Activated CD8-positive, alpha-beta T cell treated with anti-CD3 and anti-CD28 coated beads, Interleukin-2, amount 10 ng/mL, durations not matched to agents 7 days and 5 days (primary cell): ENCODE results near the gene CRTAP. TPM values are rescaled to one million over a fixed set of nuclear protein-coding genes. Genes with fewer than 3 reads are reported as not detected.

ENCODE experiments used
- ATAC-seq: fragments of 150-1000 bp; cut with Tn5 transposase; one replicate; pipeline ENCODE4 v1.10.0; 2021; ENCODE audit warnings: moderate library complexity
- CTCF ChIA-PET: fragments of 350-600 bp; sonication (Branson Sonifier 250); formaldehyde crosslinking; loops from one replicate; lab custom pipeline; 2021; ENCODE audit warnings: antibody characterized with exemption; lab: Charles Lee
- POLR2A ChIA-PET: fragments of 350-600 bp; sonication (Branson Sonifier 250); formaldehyde crosslinking; loops from one replicate; lab custom pipeline; 2021; ENCODE audit warnings: antibody characterized with exemption; lab: Charles Lee
- DNase-seq: peaks from one replicate; pipeline ENCODE4 v3.0.0-alpha.2; 2020
- H3K27ac Mint-ChIP-seq: one replicate; pipeline ENCODE4 v1.8.0; 2021; ENCODE audit warnings: mild to moderate bottlenecking, mixed read lengths
- H3K27me3 Mint-ChIP-seq: one replicate; pipeline ENCODE4 v1.8.0; 2021; ENCODE audit warnings: low read depth, mixed read lengths
- H3K36me3 Mint-ChIP-seq: one replicate; pipeline ENCODE4 v1.8.0; 2021; ENCODE audit warnings: low read depth, mixed read lengths
- H3K4me1 Mint-ChIP-seq: one replicate; pipeline ENCODE4 v1.8.0; 2021; ENCODE audit warnings: low read depth, mixed read lengths
- H3K4me3 Mint-ChIP-seq: one replicate; pipeline ENCODE4 v1.8.0; 2021; ENCODE audit warnings: mild to moderate bottlenecking, mixed read lengths
- H3K9me3 Mint-ChIP-seq: one replicate; pipeline ENCODE4 v1.8.0; 2022; ENCODE audit warnings: mixed read lengths; ENCODE audit not compliant: insufficient read depth
- total RNA-seq, 2 experiments: library from RNA; stranded (reverse); gene quantifications; one replicate each; pipeline ENCODE4 v1.2.3, GENCODE V29; 2021

The CRTAP gene
- total RNA-seq, 2 experiments from 2014 or later: 21.2 to 22.5 TPM

- Mint-ChIP-seq H3K27me3 (no peaks in the 10 kb centered on the region), H3K36me3 (peaks cover 11% of the 10 kb centered on the region)
- POLR2A ChIA-PET: no interaction called here
Observed at GRCh38 chr3:33141006-33141405, 27.2 kb downstream of the CRTAP start.

DNA sequence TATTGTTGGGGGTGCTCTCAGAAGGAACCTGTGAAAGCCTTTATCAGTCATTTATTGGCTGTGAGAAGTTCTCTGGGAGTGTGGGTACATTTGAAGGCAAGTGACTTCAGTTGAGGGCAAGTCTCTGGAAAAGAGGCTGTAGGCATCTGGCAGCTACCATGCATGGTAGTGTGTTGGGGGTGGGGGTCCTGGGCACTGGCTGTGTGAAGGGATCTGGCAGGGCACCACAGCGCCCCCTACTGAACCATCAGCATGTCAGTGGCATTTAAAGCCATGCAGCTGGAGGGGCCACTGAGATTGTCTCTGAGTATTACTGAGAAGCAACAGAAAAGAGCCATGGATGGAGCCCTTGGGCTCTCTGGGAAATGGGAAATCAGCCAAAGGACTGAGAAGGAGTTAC is 30.6 kb downstream of the CRTAP start:
- Mint-ChIP-seq H3K36me3 (no peaks in the 10 kb centered on the region), H3K27me3 (peaks cover 2% of the 10 kb centered on the region), H3K9me3 (no peaks in the 10 kb centered on the region), H3K4me1 (no peaks in the 10 kb centered on the region), H3K4me3 (no peak overlapping the region), H3K27ac (no peak overlapping the region)
- peak; percentile 32 for DNase-seq
- ChIA-PET CTCF (interaction anchor here (0.6 to 4.5 kb wide), 4 partner anchors 13 to 217 kb away, joined by 3 to 25 read pairs (median 4); no protein-coding TSS in a partner anchor), POLR2A (no interaction called here)
- no peak for ATAC-seq

More at GRCh38 chr3:33141006-33141405, 27.2 kb downstream of the CRTAP start:
- DNase-seq (no peak), ATAC-seq (no peak)
- CTCF ChIA-PET: interaction anchor here (1.0 to 4.5 kb wide), 2 partner anchors 10 to 66 kb away, joined by 3 to 25 read pairs; no protein-coding TSS in a partner anchor
- no peak overlapping the region for H3K27ac Mint-ChIP-seq
- H3K4me1 Mint-ChIP-seq: peaks cover 3% of the 10 kb centered on the region
- H3K4me3 Mint-ChIP-seq: no peak overlapping the region
- no peaks in the 10 kb centered on the region for H3K9me3 Mint-ChIP-seq

DNA sequence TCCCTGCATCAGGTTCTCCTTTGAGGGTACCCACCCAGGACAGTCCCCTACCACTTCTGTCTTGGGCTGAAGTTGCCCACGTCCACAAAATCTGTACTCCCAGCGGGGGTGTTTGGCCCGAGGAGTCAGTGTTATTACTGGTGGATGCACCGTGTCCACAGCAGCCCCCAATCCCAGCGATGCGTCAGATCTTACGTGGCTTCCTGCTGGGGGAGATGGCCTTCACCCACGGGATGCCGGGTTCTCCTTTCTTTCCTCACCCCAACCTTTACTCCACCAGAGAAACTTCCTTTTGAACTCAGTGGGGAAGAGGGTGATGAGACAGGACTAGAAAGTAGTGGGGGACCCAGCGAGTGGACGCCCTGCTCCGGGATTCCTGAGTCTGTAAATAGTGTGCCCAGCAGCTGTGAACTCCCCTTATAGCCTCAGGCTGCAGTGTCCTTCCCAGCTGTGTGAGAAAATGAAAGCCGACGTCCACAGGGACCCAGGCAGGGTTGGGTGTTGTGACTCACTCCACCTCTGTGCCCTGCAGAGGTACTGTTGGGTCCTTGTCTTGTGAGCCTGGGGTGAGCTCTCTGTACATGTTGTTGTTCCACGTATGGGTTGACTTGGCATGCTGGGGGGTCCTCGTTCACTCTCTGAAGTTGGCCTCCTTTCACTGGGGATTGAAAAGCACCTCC is 31.5 kb downstream of the CRTAP start:
- ChIA-PET CTCF (interaction anchor here (1.0 to 3.0 kb wide), 2 partner anchors 14 to 40 kb away, joined by 5 to 11 read pairs; no protein-coding TSS in a partner anchor), POLR2A (no interaction called here)
- no peaks in the 10 kb centered on the region for H3K36me3 Mint-ChIP-seq
- peaks cover 2% of the 10 kb centered on the region for H3K27me3 Mint-ChIP-seq
- no peaks in the 10 kb centered on the region for H3K4me1 Mint-ChIP-seq
- H3K9me3 Mint-ChIP-seq: no peaks in the 10 kb centered on the region
- no peak overlapping the region for H3K27ac Mint-ChIP-seq
- no peak overlapping the region for H3K4me3 Mint-ChIP-seq
- no peak for ATAC-seq
- DNase-seq: no peak

GRCh38 chr3:33145901-33146580 is 32.2 kb downstream of the CRTAP start:
- no peak overlapping the region for H3K27ac Mint-ChIP-seq
- peaks cover 2% of the 10 kb centered on the region for H3K27me3 Mint-ChIP-seq
- ChIA-PET POLR2A (no interaction called here), CTCF (interaction anchor here (3.0 kb wide), 1 partner anchor 14 kb away, joined by 11 read pairs; no protein-coding TSS in a partner anchor)
- ATAC-seq: no peak
- no peak overlapping the region for H3K4me3 Mint-ChIP-seq
- no peaks in the 10 kb centered on the region for H3K9me3 Mint-ChIP-seq
- no peaks in the 10 kb centered on the region for H3K36me3 Mint-ChIP-seq
- DNase-seq: no peak
- H3K4me1 Mint-ChIP-seq: no peaks in the 10 kb centered on the region

DNA sequence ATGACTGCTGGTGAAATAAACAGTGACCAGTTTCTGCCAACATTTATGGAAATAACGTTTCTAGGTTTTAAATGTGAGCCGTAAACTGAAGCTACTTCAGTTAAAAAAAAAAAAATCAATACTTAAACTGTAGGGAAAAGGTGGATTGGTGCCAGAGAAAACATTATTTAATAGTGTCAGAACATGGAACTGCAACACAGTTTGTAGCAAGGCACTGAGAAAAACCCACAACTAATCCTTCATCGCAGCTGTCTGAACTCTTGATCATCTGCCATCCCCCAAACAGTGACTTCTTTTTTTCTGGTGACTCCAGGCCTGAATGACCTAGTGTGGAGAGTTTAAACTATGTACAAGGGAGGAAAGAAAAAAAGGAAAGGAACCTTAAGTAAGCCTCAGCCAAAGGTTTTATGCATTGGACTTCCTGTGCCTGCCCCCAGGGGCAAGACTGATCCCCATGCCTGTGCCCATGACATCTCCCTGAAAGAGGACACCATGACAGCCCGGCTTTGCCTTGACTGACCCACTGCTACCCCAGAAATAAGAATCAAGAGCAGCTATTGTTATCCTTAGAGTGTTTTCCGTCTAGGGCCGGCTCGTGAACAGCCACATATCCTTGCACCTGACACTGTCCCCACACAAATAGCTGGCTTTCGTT is 33.1 kb downstream of the CRTAP start:
- no peak for DNase-seq
- H3K4me1 Mint-ChIP-seq: no peaks in the 10 kb centered on the region
- H3K4me3 Mint-ChIP-seq: no peak overlapping the region
- no peak overlapping the region for H3K27ac Mint-ChIP-seq
- no peaks in the 10 kb centered on the region for H3K36me3 Mint-ChIP-seq
- ATAC-seq: no peak
- no peaks in the 10 kb centered on the region for H3K9me3 Mint-ChIP-seq
- H3K27me3 Mint-ChIP-seq: peaks cover 2% of the 10 kb centered on the region
- POLR2A ChIA-PET: no interaction called here
- CTCF ChIA-PET: interaction anchor here (1.0 to 3.0 kb wide), 2 partner anchors 15 to 226 kb away, joined by 3 to 11 read pairs; no protein-coding TSS in a partner anchor

- Mint-ChIP-seq H3K36me3 (no peaks in the 10 kb centered on the region), H3K9me3 (no peaks in the 10 kb centered on the region), H3K4me1 (no peaks in the 10 kb centered on the region), H3K4me3 (no peak overlapping the region), H3K27ac (no peak overlapping the region), H3K27me3 (peaks cover 2% of the 10 kb centered on the region)
- ATAC-seq (no peak), DNase-seq (no peak)
- ChIA-PET POLR2A (no interaction called here), CTCF (no interaction called here)
Observed at GRCh38 chr3:33149342-33149741, 35.5 kb downstream of the CRTAP start.

DNA sequence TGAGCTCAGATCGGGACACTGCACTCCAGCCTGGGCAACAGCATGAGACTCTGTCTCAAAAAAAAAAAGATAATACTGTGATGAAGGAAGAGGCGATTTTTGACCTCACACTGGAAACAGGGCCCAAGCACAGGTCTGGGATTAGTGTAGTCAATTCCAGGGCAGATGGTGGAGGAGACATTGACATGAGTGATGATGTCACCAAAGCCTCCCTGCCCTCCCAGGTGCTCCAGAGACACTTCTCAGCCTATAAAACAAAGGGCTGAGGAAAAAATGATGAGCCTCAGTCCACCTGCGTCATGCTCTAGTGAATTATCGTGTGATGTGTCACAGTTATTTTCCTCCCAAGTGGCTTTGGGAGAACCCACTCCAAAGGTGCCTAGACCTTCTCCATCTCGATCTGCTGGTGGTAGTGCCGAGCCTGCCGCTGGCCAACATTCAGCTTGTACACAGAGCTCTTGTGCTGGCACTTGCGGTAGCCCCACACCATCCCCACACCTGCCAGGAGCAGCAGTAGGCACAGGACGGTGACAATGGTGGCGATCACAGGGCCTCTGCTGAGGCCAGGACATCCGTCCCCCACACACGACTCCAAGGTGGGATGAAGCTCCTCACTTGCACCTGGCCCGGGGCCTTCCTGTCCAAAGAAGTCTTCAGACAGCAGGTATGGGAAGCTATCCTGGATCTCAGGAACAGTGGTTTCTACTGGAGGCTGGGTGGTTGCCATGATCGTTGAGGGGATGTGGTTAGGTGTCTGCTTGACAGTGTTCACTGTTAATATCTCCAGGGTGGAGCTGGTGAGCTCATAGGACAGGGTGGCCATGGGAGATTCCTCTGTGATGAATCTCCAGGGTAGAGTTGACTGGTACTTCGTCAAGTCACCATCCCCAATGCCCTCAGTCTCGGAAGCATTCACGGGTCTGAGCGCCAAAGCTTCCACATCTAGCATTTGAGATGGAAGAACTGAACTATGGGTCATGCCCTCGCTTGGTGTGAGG is 38.8 kb downstream of the CRTAP start:
- ATAC-seq (no peak), DNase-seq (no peak)
- H3K4me1 Mint-ChIP-seq: no peaks in the 10 kb centered on the region
- H3K9me3 Mint-ChIP-seq: no peaks in the 10 kb centered on the region
- peaks cover 5% of the 10 kb centered on the region for H3K27me3 Mint-ChIP-seq
- POLR2A ChIA-PET: no interaction called here
- no peaks in the 10 kb centered on the region for H3K36me3 Mint-ChIP-seq
- no peak overlapping the region for H3K27ac Mint-ChIP-seq
- CTCF ChIA-PET: no interaction called here
- H3K4me3 Mint-ChIP-seq: no peak overlapping the region

DNA sequence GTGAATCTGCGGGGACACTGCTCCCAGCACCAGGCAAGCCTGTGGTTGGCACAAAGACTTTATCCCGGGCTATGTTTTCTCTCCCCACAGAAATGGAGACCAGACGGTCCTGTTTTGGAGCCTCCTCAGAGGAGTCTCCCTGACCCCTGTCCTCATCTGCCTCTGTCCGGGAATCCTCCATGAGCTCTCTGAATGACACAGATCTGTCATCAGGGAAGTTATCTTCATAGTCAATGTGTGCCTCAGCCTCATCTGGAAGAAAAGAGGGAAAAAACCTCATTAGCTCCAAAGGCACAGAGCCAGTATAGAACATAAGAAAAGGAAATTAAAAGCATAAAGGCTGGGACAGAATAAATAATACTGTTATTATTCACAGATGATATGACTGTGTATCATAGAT is 40.0 kb downstream of the CRTAP start:
- Mint-ChIP-seq H3K9me3 (no peaks in the 10 kb centered on the region), H3K4me3 (no peak overlapping the region), H3K4me1 (no peaks in the 10 kb centered on the region), H3K27me3 (peaks cover 7% of the 10 kb centered on the region), H3K27ac (no peak overlapping the region), H3K36me3 (no peaks in the 10 kb centered on the region)
- ATAC-seq (no peak), DNase-seq (no peak)
- ChIA-PET CTCF (no interaction called here), POLR2A (no interaction called here)

DNA sequence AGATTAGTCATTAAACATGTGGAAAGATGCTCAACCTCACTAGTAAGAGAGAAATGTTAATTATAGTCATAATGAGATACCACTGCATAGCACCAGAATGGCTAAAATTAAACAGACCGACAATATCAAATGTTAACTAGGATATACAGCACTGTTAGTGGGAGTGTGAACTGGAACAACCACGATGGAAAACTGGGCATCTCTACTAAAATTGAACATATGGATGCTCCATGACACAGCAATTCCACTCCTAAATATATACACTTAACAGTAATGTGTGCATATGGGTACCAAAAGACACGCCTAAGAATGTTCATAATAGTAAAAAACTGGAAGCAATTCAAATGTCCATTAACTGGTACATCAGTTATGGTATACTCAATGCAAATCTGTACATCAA is 41.5 kb downstream of the CRTAP start:
- CTCF ChIA-PET: no interaction called here
- ATAC-seq: no peak
- POLR2A ChIA-PET: no interaction called here

DNA sequence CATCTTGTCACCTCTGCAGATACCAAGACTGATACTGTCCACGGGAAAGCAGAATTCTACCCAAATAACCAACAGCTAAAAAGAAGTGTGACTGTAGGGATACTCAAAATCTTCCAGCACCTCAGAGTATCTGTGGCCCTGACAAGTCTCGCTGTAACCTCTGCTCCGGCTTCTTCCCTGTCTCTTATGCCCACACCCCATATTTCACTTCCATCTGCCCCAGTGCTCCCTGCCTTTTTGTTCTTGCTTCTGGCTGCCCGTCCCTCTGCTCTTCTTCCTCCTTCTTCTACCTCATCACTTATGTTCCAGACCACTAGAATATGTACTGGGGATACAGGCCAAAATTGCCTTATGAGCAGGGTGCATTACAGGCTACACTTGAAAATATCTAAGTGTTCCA is 45.4 kb downstream of the CRTAP start:
- CTCF ChIA-PET: no interaction called here

More for the DNA sequence above, 41.5 kb downstream of the CRTAP start:
- DNase-seq: no peak
- Mint-ChIP-seq H3K4me1 (no peaks in the 10 kb centered on the region), H3K36me3 (no peaks in the 10 kb centered on the region), H3K9me3 (no peaks in the 10 kb centered on the region), H3K4me3 (no peak overlapping the region), H3K27ac (no peak overlapping the region), H3K27me3 (peaks cover 12% of the 10 kb centered on the region)

GRCh38 chr3:33159981-33160380 is 46.2 kb downstream of the CRTAP start:
- no peaks in the 10 kb centered on the region for H3K9me3 Mint-ChIP-seq
- ChIA-PET POLR2A (no interaction called here), CTCF (no interaction called here)
- no peaks in the 10 kb centered on the region for H3K36me3 Mint-ChIP-seq
- DNase-seq (no peak), ATAC-seq (no peak)
- H3K4me1 Mint-ChIP-seq: no peaks in the 10 kb centered on the region
- H3K27me3 Mint-ChIP-seq: peaks cover 27% of the 10 kb centered on the region
- H3K27ac Mint-ChIP-seq: no peak overlapping the region
- H3K4me3 Mint-ChIP-seq: no peak overlapping the region

More for the DNA sequence above, 45.4 kb downstream of the CRTAP start:
- no peak for ATAC-seq
- no peak for DNase-seq
- no peak overlapping the region for H3K27ac Mint-ChIP-seq
- no peaks in the 10 kb centered on the region for H3K4me1 Mint-ChIP-seq
- no peaks in the 10 kb centered on the region for H3K36me3 Mint-ChIP-seq
- POLR2A ChIA-PET: no interaction called here
- no peaks in the 10 kb centered on the region for H3K9me3 Mint-ChIP-seq
- no peak overlapping the region for H3K4me3 Mint-ChIP-seq
- H3K27me3 Mint-ChIP-seq: peaks cover 25% of the 10 kb centered on the region
